BLaER1 (cell line): ENCODE data around the gene CDH23.

Experiments used
- H3K27ac ChIP-seq: shearing (Covaris generic); formaldehyde crosslinking; 2 replicates; pipeline ENCODE4 v1.8.1; 2022
- H3K27me3 ChIP-seq: shearing (Covaris generic); formaldehyde crosslinking; 2 replicates; pipeline ENCODE4 v1.8.1; 2022
- H3K36me3 ChIP-seq: shearing (Covaris generic); formaldehyde crosslinking; 2 replicates; pipeline ENCODE4 v1.8.1; 2022
- H3K4me1 ChIP-seq: shearing (Covaris generic); formaldehyde crosslinking; 2 replicates; pipeline ENCODE4 v1.8.1; 2022
- H3K4me2 ChIP-seq: shearing (Covaris generic); formaldehyde crosslinking; 2 replicates; pipeline ENCODE4 v1.8.1; 2022
- H3K4me3 ChIP-seq: shearing (Covaris generic); formaldehyde crosslinking; 2 replicates; pipeline ENCODE4 v1.8.1; 2022
- H3K9ac ChIP-seq: shearing (Covaris generic); formaldehyde crosslinking; 2 replicates; pipeline ENCODE4 v1.8.1; 2022
- H3K9me3 ChIP-seq: shearing (Covaris generic); formaldehyde crosslinking; 2 replicates; pipeline ENCODE4 v1.8.1; 2022
- H4K20me1 ChIP-seq: shearing (Covaris generic); formaldehyde crosslinking; 2 replicates; pipeline ENCODE4 v1.8.1; 2022
- Cebpa-rat ChIP-seq: shearing (Covaris generic); IDR thresholded peaks from 2 replicates; pipeline ENCODE4 v1.8.1; 2022

Gene CDH23

DNA sequence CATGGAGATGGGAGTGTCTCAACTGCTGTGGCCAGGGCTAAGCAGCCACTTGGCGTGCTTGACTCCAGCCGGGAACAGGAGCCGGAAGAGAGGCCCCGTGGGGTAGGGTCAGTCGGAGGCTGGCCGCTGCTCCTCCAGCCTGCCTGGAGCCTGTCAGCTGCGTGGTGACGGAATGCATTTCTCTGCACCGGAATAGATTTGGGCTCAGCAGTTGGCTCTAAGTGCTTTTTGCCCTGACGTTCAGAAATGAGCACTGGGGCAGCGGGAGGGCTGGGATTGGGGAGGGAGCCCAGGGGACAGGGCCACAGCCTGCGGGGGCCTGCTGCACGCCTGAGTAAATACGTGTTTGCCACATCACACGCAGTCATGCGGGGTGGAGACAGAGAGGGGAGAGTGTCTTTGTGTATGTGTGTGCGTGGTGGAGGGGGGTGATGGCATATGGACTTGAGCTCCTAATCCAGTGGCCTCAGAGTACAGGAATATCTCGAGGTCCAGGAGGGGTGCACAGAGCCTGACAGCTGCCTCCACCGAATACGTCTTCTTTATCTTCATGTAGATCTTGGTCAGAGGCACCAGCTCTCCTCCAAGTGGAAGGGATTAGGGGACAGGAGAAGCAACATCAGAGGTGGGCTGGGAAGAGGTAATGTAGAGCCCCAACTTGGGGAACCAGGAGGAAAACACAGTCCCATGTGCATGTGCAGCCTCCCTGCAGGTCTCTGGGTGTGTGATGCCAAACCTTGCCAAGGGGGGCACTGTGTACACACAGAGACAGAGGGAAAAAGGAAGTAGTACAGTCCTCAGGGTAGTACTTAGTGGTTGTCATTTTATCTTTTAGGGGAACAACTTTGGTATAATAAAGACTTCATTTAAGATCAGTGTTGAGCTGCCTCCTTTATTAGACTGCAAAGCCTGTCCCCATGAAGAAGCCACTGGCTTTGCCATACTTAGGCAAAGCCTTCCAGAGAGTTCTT, 151.4 kb downstream of the CDH23 start:
- H3K27ac ChIP-seq, result no peak overlapping the region
- H3K36me3 ChIP-seq, result no peaks in the 10 kb centered on the region
- TF ChIP-seq Cebpa-rat, result no peak
- no peaks in the 10 kb centered on the region for H3K9me3 ChIP-seq
- H3K4me3 ChIP-seq, result no peak overlapping the region
- no peaks in the 10 kb centered on the region for H4K20me1 ChIP-seq
- H3K27me3 ChIP-seq, result no peaks in the 10 kb centered on the region
- H3K9ac ChIP-seq, result no peak overlapping the region; the same call in 1 of the 2 replicates
- peak overlapping the region; percentile 70 for H3K4me2 ChIP-seq
- peaks cover 50% of the 10 kb centered on the region for H3K4me1 ChIP-seq

DNA sequence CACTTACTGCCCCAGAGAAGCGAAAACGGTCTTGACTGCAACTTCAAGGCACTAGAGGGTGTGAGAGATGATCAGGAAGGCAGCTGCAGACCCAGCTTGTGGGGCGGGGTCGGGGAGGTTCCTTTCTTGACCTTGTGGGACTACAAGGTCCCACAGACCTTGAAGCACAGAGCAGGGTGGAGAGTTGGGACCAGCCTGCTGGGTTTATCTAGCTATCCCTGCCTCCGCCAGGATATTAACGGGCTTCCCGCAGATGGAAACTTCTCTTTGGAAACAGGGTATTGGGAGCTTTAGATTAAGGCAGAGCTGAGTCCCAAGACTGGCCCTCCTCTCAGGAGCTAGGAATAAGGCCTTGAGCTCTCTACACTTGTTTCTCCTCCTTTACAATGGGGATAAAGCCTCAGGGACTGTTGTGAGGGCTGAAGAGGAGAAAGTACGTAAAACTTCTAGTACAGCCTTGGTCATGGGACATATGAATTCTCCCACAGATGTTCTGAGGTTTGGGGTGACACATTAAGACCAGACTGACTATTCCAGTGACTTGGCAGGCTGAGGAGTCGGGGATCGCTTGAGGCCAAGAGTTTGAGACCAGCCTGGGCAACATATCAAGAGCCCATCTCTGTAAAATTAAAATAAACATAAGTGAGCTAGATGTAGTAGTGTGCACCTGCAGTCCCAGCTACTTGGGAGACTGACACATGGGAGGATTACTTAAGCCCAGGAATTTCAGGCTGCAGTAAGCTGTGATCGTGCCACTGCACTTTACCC, 153.2 kb downstream of the CDH23 start:
- Histone ChIP-seq H3K9me3 (no peaks in the 10 kb centered on the region), H3K27me3 (no peaks in the 10 kb centered on the region), H4K20me1 (no peaks in the 10 kb centered on the region), H3K4me3 (no peak overlapping the region), H3K4me1 (peaks cover 33% of the 10 kb centered on the region), H3K9ac (no peak overlapping the region), H3K4me2 (peak overlapping the region; percentile 8; the same call in 1 of the 2 replicates), H3K36me3 (no peaks in the 10 kb centered on the region), H3K27ac (no peak overlapping the region)
- no peak for TF ChIP-seq Cebpa-rat

DNA sequence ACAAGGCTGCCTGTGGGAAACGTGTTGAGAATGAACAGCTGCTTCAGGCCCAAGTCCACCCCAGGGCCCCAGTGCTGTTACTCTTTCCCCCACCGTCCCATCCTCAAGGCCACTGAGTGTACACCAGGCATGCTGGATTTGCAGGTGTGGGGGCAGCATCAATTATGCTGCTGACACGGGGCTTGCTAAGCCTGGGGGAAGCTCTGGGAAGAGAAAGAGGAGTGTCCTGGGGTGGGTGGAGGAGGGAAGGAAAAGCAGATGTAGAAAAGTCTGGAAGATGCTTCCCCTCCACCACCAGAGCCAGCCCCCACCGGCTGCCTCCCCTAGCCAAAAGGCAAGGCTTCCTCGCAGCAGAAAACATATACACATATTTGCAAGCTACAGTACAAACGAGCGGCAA, 153.9 kb downstream of the CDH23 start:
- Histone ChIP-seq H3K4me1 (peaks cover 32% of the 10 kb centered on the region), H4K20me1 (no peaks in the 10 kb centered on the region), H3K9ac (no peak overlapping the region), H3K9me3 (no peaks in the 10 kb centered on the region), H3K4me3 (no peak overlapping the region), H3K4me2 (no peak overlapping the region), H3K27ac (no peak overlapping the region), H3K27me3 (no peaks in the 10 kb centered on the region), H3K36me3 (no peaks in the 10 kb centered on the region)
- TF ChIP-seq Cebpa-rat, result no peak

DNA sequence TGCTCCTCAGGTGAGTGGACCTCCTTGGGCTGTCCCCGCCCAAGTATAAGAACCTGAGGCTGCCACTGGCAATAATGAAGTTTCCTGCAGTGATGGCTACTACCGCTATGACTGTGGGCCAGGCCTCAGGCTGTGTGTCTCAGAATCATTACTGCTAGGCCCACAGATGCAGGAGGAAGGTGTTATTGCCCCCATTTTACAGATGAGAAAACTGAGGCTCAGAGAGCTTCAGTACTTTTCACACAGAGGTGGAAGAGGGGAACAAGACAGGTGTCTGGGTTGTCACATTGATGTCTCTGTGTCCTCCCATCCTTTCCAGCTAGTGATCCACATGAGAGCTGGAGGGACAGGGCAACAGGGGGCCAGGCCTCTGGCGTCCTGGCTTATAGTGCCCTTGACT, 155.2 kb downstream of the CDH23 start:
- H3K27ac ChIP-seq, result no peak overlapping the region
- no peaks in the 10 kb centered on the region for H3K36me3 ChIP-seq
- H3K4me1 ChIP-seq, result peaks cover 26% of the 10 kb centered on the region
- H4K20me1 ChIP-seq, result no peaks in the 10 kb centered on the region
- no peak overlapping the region for H3K9ac ChIP-seq
- TF ChIP-seq Cebpa-rat, result no peak
- no peak overlapping the region for H3K4me2 ChIP-seq
- H3K9me3 ChIP-seq, result no peaks in the 10 kb centered on the region
- no peak overlapping the region for H3K4me3 ChIP-seq
- H3K27me3 ChIP-seq, result no peaks in the 10 kb centered on the region

DNA sequence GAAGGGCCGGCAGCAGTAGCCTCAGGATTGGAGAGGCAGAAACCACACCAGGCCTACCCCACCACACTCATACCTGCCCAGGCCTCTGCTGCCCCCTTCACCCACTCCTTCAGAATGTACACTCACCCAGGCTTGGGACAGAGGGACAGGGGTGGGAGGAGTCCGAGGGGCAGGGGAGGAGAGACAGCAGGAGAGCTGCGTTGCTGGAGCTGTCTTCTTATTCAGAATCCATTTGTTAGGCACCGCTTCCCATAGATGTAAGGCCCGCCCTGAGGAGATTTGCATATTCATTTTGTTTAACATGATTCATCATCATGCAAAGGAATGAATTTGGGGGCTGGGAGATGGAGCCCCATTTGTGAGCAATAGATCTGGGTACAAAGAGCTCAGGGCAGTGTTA, 156.7 kb downstream of the CDH23 start:
- Histone ChIP-seq H3K9ac (no peak overlapping the region), H3K4me2 (no peak overlapping the region), H3K36me3 (no peaks in the 10 kb centered on the region), H3K27ac (no peak overlapping the region), H3K4me1 (peaks cover 12% of the 10 kb centered on the region), H4K20me1 (no peaks in the 10 kb centered on the region), H3K27me3 (no peaks in the 10 kb centered on the region), H3K9me3 (no peaks in the 10 kb centered on the region), H3K4me3 (no peak overlapping the region)
- no peak for TF ChIP-seq Cebpa-rat

DNA sequence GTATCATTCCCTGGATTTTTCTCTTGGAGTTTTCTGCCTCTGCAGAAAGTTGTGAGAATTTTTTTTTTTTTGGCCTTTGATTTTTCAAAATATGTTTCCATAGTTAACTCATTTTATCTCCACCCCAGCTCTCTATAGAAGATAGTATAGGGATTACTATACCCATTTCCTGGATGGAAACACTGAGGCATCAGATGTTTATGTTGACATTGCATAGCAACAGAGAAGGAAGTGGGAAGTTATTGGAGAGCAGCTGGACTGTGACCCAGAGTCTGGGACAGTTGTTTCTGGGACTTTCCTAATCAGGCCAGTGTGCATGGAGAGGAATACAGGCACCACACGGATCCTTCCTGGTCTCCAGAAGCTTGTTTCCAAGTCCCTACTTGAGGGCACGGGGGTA, 158.0 kb downstream of the CDH23 start:
- peaks cover 3% of the 10 kb centered on the region for H3K4me1 ChIP-seq
- no peak overlapping the region for H3K4me2 ChIP-seq
- no peak overlapping the region for H3K27ac ChIP-seq
- H3K27me3 ChIP-seq, result no peaks in the 10 kb centered on the region
- TF ChIP-seq Cebpa-rat, result no peak
- no peak overlapping the region for H3K9ac ChIP-seq
- no peaks in the 10 kb centered on the region for H4K20me1 ChIP-seq
- no peaks in the 10 kb centered on the region for H3K9me3 ChIP-seq
- H3K36me3 ChIP-seq, result no peaks in the 10 kb centered on the region
- H3K4me3 ChIP-seq, result no peak overlapping the region

DNA sequence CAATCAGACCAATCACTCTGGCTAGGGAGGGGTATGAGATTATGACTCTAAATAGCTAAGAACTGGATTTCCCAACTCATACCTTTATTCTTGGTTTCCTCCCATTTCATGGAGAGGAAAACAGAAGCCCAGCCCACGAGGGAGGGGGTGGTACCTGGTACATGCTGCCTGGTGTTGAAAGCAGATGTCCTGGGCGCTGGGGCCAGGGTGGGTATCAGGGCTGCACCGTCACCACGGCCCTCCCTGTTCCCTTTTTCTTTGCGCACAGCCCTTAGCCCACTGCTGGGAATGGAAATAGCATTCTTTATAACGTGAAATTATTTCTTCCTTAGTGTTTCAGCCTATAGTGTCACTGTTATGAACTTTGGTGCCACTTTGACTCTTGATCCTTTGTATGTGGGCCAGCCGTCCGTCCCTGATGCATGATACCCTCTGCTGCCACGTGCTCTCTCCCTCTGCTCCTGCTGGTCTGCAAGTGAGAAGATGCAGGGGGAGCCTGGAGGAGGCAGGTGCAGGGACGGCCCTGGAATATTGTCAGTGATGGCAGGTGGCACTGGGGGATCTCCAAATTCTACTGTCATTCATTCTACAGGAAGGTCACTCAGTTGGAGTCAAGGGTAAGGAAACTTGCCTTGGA, 158.5 kb downstream of the CDH23 start:
- H3K4me2 ChIP-seq, result no peak overlapping the region
- no peaks in the 10 kb centered on the region for H3K27me3 ChIP-seq
- H3K36me3 ChIP-seq, result no peaks in the 10 kb centered on the region
- H3K27ac ChIP-seq, result no peak overlapping the region
- H3K4me3 ChIP-seq, result no peak overlapping the region
- H4K20me1 ChIP-seq, result no peaks in the 10 kb centered on the region
- no peaks in the 10 kb centered on the region for H3K4me1 ChIP-seq
- no peaks in the 10 kb centered on the region for H3K9me3 ChIP-seq
- H3K9ac ChIP-seq, result no peak overlapping the region
- no peak for TF ChIP-seq Cebpa-rat

DNA sequence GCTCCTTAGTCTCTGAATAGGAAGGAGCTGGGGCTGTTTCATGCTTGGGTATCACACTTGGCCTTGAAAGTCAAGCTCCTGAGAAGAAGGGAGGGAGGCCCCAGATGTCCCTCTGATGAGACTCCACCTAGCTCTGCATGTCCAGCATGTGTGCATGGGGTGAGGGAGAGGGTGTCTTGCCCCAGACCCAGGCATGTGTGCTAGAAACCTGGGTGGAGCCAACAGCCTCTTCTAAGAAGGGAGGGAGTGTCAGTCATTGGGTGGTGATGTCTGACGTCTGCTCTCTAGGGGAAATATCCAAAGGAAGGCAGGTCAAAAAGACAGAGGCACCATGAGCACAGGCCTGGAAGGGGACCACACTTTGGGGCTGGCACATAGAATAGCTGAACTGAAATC, 159.0 kb downstream of the CDH23 start:
- Histone ChIP-seq H3K27me3 (no peaks in the 10 kb centered on the region), H3K4me3 (no peak overlapping the region), H3K9ac (no peak overlapping the region), H3K9me3 (no peaks in the 10 kb centered on the region), H3K36me3 (no peaks in the 10 kb centered on the region), H3K4me1 (peaks cover under 1% of the 10 kb centered on the region; the same call in 1 of the 2 replicates), H3K27ac (no peak overlapping the region), H4K20me1 (no peaks in the 10 kb centered on the region), H3K4me2 (no peak overlapping the region)
- no peak for TF ChIP-seq Cebpa-rat

DNA sequence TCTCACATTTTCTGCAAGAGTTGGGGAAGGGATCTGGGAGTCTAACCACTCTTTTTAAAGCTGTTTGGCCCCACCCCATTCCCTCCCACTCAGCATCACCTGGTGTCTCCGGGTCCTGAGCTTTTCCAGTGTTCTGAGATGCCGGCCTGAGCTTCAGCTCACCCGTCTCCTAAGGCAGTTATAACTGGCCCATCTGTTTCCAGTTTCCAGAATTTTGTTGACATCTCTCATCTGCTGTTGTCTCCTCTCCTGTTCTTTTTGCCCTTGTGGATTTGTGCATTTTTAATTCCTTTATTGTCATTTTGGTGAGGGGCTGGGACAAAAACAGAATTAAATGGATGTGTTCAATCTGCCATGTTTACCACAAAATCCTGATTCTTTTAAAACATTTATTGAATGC, 162.3 kb downstream of the CDH23 start:
- no peaks in the 10 kb centered on the region for H3K36me3 ChIP-seq
- H3K9me3 ChIP-seq, result no peaks in the 10 kb centered on the region
- H3K4me3 ChIP-seq, result no peak overlapping the region
- no peak for TF ChIP-seq Cebpa-rat
- H3K4me2 ChIP-seq, result no peak overlapping the region
- no peak overlapping the region for H3K9ac ChIP-seq
- H4K20me1 ChIP-seq, result no peaks in the 10 kb centered on the region
- no peak overlapping the region for H3K27ac ChIP-seq
- H3K4me1 ChIP-seq, result peaks cover 11% of the 10 kb centered on the region
- no peaks in the 10 kb centered on the region for H3K27me3 ChIP-seq
